Subcutaneous adipose tissue (tissue), 4 donors: ENCODE data around the gene MRPL58. TPM values are rescaled to one million over a fixed set of nuclear protein-coding genes. Genes with fewer than 3 reads are reported as not detected.

Experiments used
- CTCF ChIP-seq: fragments of 450-650 bp; IDR thresholded peaks from one replicate; pipeline ENCODE4 v1.5.1; 2016; ENCODE audit warnings: low read depth, mild to moderate bottlenecking, control low read depth, antibody characterized with exemption, moderate library complexity
- total RNA-seq, 4 donors: library from RNA; depleted of rRNA; stranded (reverse); fragments of >200 nt; gene quantifications; one replicate each; pipeline ENCODE4 v1.1.0, GENCODE V29; 2016

Gene MRPL58
- total RNA-seq, 4 donors from 2014 or later: 34.8 to 53.5 (median 45.1) TPM

GRCh38 chr17:74971842-74972106 lies 40.7 kb upstream of the MRPL58 start:
- no peak for TF ChIP-seq CTCF

- no peak for TF ChIP-seq CTCF
These were observed 40.1 kb upstream of the MRPL58 start, which contains the start of gene HID1 for GRCh38 chr17:74972107-74972972. Gene HID1, minus strand, starts transcription at chr17:74972759. Its CDS starts 103 bp downstream, at chr17:74972656.

- no peak for TF ChIP-seq CTCF
These were observed 39.5 kb upstream of the MRPL58 start for GRCh38 chr17:74972973-74973328.

- no peak for TF ChIP-seq CTCF
These were observed 36.5 kb upstream of the MRPL58 start for GRCh38 chr17:74975943-74976342.

- TF ChIP-seq CTCF: no peak
These were observed 34.7 kb upstream of the MRPL58 start for GRCh38 chr17:74977802-74978201.

- TF ChIP-seq CTCF: no peak
These were observed 34.2 kb upstream of the MRPL58 start for GRCh38 chr17:74978240-74978639.

- no peak for TF ChIP-seq CTCF
These were observed 32.9 kb upstream of the MRPL58 start for GRCh38 chr17:74979408-74980146.
